IMR-90 (cell line): ENCODE results near the gene WDR91. TPM values are rescaled to one million over a fixed set of nuclear protein-coding genes. Genes with fewer than 3 reads are reported as not detected.

ENCODE experiments used
- ATAC-seq: fragments of 200-7000 bp; cut with Tn5 transposase; 2 replicates; pipeline ENCODE4 v1.9.1; 2020; ENCODE audit warnings: low read depth, mild to moderate bottlenecking, moderate library complexity
- BruUV-seq: library from RNA; stranded (reverse); fragments of 400-500 nt; replicated peaks from 2 replicates; lab custom pipeline; 2021; lab: Mats Ljungman, UMichigan
- CTCF ChIA-PET: fragments of 300-600 bp; formaldehyde crosslinking; extraction: SDS; loops from one replicate; lab custom pipeline; 2021; ENCODE audit warnings: antibody characterized with exemption; lab: Yijun Ruan, JAX
- POLR2A ChIA-PET: fragments of 300-600 bp; sonication (Branson Sonifier 250); formaldehyde crosslinking; loops from one replicate; lab custom pipeline; 2022; ENCODE audit warnings: antibody characterized with exemption; ENCODE audit not compliant: unreplicated experiment; lab: Charles Lee
- DNase-seq: peaks from one replicate; pipeline ENCODE4 v3.0.0; 2013
- H2AFZ ChIP-seq: replicated peaks from 2 replicates; pipeline ENCODE3; 2013; ENCODE audit warnings: low read length, mild to moderate bottlenecking; ENCODE audit not compliant: poor library complexity
- H2AK5ac ChIP-seq: 2 replicates; pipeline ENCODE4 v1.6.1; 2013; ENCODE audit warnings: low read depth, low read length, inconsistent platforms
- H2AK9ac ChIP-seq: replicated peaks from 2 replicates; pipeline ENCODE3; 2013; ENCODE audit warnings: mild to moderate bottlenecking, low read depth, low read length, moderate library complexity; ENCODE audit not compliant: poor library complexity
- H2BK120ac ChIP-seq: 2 replicates; pipeline ENCODE4 v1.6.1; 2013; ENCODE audit warnings: low read depth, low read length, inconsistent platforms
- H2BK15ac ChIP-seq: 3 replicates; pipeline ENCODE4 v1.6.1; 2013; ENCODE audit warnings: low read depth, low read length, inconsistent platforms
- H2BK20ac ChIP-seq: 2 replicates; pipeline ENCODE4 v1.6.1; 2013; ENCODE audit warnings: low read depth, mild to moderate bottlenecking, inconsistent platforms, low read length, moderate library complexity
- H2BK5ac ChIP-seq: 2 replicates; pipeline ENCODE4 v1.6.1; 2013; ENCODE audit warnings: mild to moderate bottlenecking, low read depth, low read length, inconsistent platforms; ENCODE audit not compliant: poor library complexity, severe bottlenecking
- H3K14ac ChIP-seq: replicated peaks from 2 replicates; pipeline ENCODE4 v1.6.1; 2013; ENCODE audit warnings: low read depth, low read length, inconsistent platforms
- H3K18ac ChIP-seq: 2 replicates; pipeline ENCODE4 v1.6.1; 2013; ENCODE audit warnings: low read depth, low read length, control low read depth
- H3K23ac ChIP-seq: 2 replicates; pipeline ENCODE4 v1.6.1; 2013; ENCODE audit warnings: low read depth, low read length, inconsistent platforms
- H3K27ac ChIP-seq: 2 replicates; pipeline ENCODE4 v1.5.1; 2013; ENCODE audit warnings: mild to moderate bottlenecking, control low read depth, low read length; ENCODE audit not compliant: insufficient read depth
- H3K27me3 ChIP-seq: 2 replicates; pipeline ENCODE4 v1.6.1; 2013; ENCODE audit warnings: low read length; ENCODE audit not compliant: control insufficient read depth, insufficient read depth
- H3K36me3 ChIP-seq: 2 replicates; pipeline ENCODE4 v1.6.1; 2013; ENCODE audit warnings: low read length, mixed read lengths; ENCODE audit not compliant: control insufficient read depth, insufficient read depth
- H3K4ac ChIP-seq: 2 replicates; pipeline ENCODE4 v1.6.1; 2013; ENCODE audit warnings: low read depth, low read length, inconsistent platforms
- H3K4me1 ChIP-seq: 2 replicates; pipeline ENCODE4 v1.6.1; 2013; ENCODE audit warnings: low read length, mixed read lengths; ENCODE audit not compliant: control insufficient read depth, insufficient read depth
- H3K4me2 ChIP-seq: 2 replicates; pipeline ENCODE4 v1.6.1; 2013; ENCODE audit warnings: low read depth, mild to moderate bottlenecking, control low read depth, low read length, moderate library complexity
- H3K4me3 ChIP-seq: 2 replicates; pipeline ENCODE4 v1.5.1; 2013; ENCODE audit warnings: low read depth, mild to moderate bottlenecking, control low read depth, low read length, moderate library complexity; ENCODE audit not compliant: insufficient read depth
- H3K56ac ChIP-seq: 2 replicates; pipeline ENCODE4 v1.6.1; 2013; ENCODE audit warnings: low read length, inconsistent platforms; ENCODE audit not compliant: insufficient read depth; ENCODE audit errors: extremely low read depth
- H3K79me1 ChIP-seq, 2 experiments: 2 replicates each; pipeline ENCODE4 v1.6.1; 2013; ENCODE audit warnings: low read length in 2 of 2, inconsistent platforms in 1 of 2, low read depth in 1 of 2
- H3K9ac ChIP-seq: 2 replicates; pipeline ENCODE4 v1.6.1; 2013; ENCODE audit warnings: low read depth, low read length, control low read depth
- H3K9me1 ChIP-seq: 2 replicates; pipeline ENCODE4 v1.6.1; 2013; ENCODE audit warnings: low read length, inconsistent platforms; ENCODE audit not compliant: insufficient read depth
- H3K9me3 ChIP-seq: 2 replicates; pipeline ENCODE4 v1.6.1; 2013; ENCODE audit warnings: low read length; ENCODE audit not compliant: control insufficient read depth, insufficient read depth
- H4K20me1 ChIP-seq: 2 replicates; pipeline ENCODE4 v1.6.1; 2013; ENCODE audit warnings: low read length, inconsistent platforms; ENCODE audit not compliant: insufficient read depth
- H4K5ac ChIP-seq: 2 replicates; pipeline ENCODE4 v1.6.1; 2013; ENCODE audit warnings: mild to moderate bottlenecking, low read depth, low read length, control low read depth
- H4K8ac ChIP-seq, 2 experiments: 2 replicates each; pipeline ENCODE4 v1.6.1; 2013; ENCODE audit warnings: low read depth in 2 of 2, low read length in 2 of 2, control low read depth in 1 of 2, inconsistent platforms in 1 of 2
- H4K91ac ChIP-seq: 2 replicates; pipeline ENCODE4 v1.6.1; 2013; ENCODE audit warnings: low read depth, low read length, inconsistent platforms; ENCODE audit not compliant: insufficient read depth
- BHLHE40 ChIP-seq: fragments of 150-350 bp; IDR thresholded peaks from 2 replicates; pipeline ENCODE4 v1.6.1; 2016; ENCODE audit warnings: mild to moderate bottlenecking, low read depth, low read length
- CEBPB ChIP-seq: IDR thresholded peaks from 2 replicates; pipeline ENCODE4 v1.6.1; 2012; ENCODE audit warnings: low read depth, low read length, improper control_type of control experiment
- CHD1 ChIP-seq: IDR thresholded peaks from 2 replicates; pipeline ENCODE4 v1.6.1; 2012; ENCODE audit warnings: low read depth, low read length, improper control_type of control experiment
- CTCF ChIP-seq: conservative IDR thresholded peaks from 2 replicates; pipeline ENCODE4 v1.5.1; 2012; ENCODE audit warnings: mild to moderate bottlenecking, low read depth, low read length, improper control_type of control experiment
- MAZ ChIP-seq: IDR thresholded peaks from 2 replicates; pipeline ENCODE4 v1.6.1; 2012; ENCODE audit warnings: low read depth, mild to moderate bottlenecking, low read length, improper control_type of control experiment, moderate library complexity, borderline replicate concordance
- MXI1 ChIP-seq: IDR thresholded peaks from 2 replicates; pipeline ENCODE4 v1.6.1; 2012; ENCODE audit warnings: low read depth, mild to moderate bottlenecking, low read length, moderate library complexity, borderline replicate concordance
- POLR2A ChIP-seq: IDR thresholded peaks from 2 replicates; pipeline ENCODE4 v1.6.1; 2012; ENCODE audit warnings: mild to moderate bottlenecking, low read depth, low read length
- SMC3 ChIP-seq: fragments of 150-350 bp; IDR thresholded peaks from 2 replicates; pipeline ENCODE4 v1.6.1; 2016; ENCODE audit warnings: low read depth, mild to moderate bottlenecking, antibody characterized with exemption, low read length, moderate library complexity
- USF2 ChIP-seq: fragments of 150-350 bp; IDR thresholded peaks from 2 replicates; pipeline ENCODE4 v1.6.1; 2017; ENCODE audit warnings: mild to moderate bottlenecking, antibody characterized with exemption, low read length, low read depth
- WGBS, 2 experiments: methylation state at CpG; one replicate each; pipeline versions ENCODE4 v1.1.5 to v1.1.7; 2013; ENCODE audit warnings: missing lambda C conversion rate in 2 of 2; ENCODE audit not compliant: insufficient read length in 1 of 2; ENCODE audit errors: extremely low coverage in 2 of 2; 5-methylcytosine and 5-hydroxymethylcytosine counted together
- dilution Hi-C: fragments of 300-500 bp; cut with HindIII; formaldehyde crosslinking; loops from one replicate; pipeline ENCODE4 v1.14.3; 2018; ENCODE audit warnings: low sequenced_read_pairs; ENCODE audit not compliant: unreplicated experiment
- in situ Hi-C: fragments of 300-500 bp; cut with MboI; formaldehyde crosslinking; loops from 3 replicates; pipeline ENCODE4 v1.14.3; 2019; ENCODE audit warnings: low sequenced_read_pairs, inconsistent platforms, mixed read lengths
- intact Hi-C: fragments of 100-400 bp; cut with micrococcal nuclease; formaldehyde crosslinking; loops from 2 replicates; pipeline ENCODE4 v1.10.0; 2022
- polyA plus RNA-seq, 3 experiments: library from polyadenylated mRNA; depleted of rRNA; stranded (reverse); fragments of >200 nt; gene quantifications; 2 replicates each; pipeline ENCODE4 v1.2.3, GENCODE V29; 2012; ENCODE audit warnings: low replicate concordance in 1 of 3
- total RNA-seq: library from RNA; depleted of rRNA; stranded (reverse); fragments of >200 nt; gene quantifications from 2 replicates; pipeline ENCODE4 v1.2.3, GENCODE V29; 2012

The WDR91 gene
- total and polyA plus RNA-seq, 2 of the 4 experiments (the other 2 are of a cell fraction): 5.2 to 10.3 TPM

- no peak overlapping the region for H4K8ac ChIP-seq
- no peaks in the 10 kb centered on the region for H3K9me3 ChIP-seq
- dilution Hi-C loops (no loop called here), in situ Hi-C loops (loop anchor here (10.0 kb wide), 2 partner anchors 178 to 478 kb away; partner anchors contain the start of gene AGBL3), intact Hi-C loops (no loop called here)
- H3K9me1 ChIP-seq: peaks cover 8% of the 10 kb centered on the region
- H2BK5ac ChIP-seq: no peak overlapping the region
- no peak overlapping the region for H4K5ac ChIP-seq
- no peak overlapping the region for H2BK15ac ChIP-seq
- H3K18ac ChIP-seq: no peak overlapping the region
- no peak overlapping the region for H2AK5ac ChIP-seq
- no peak overlapping the region for H2AK9ac ChIP-seq
- H3K27me3 ChIP-seq: no peaks in the 10 kb centered on the region
- peaks cover 4 to 48% of the 10 kb centered on the region in 2 experiments for H3K79me1 ChIP-seq
- no TSS peak for BruUV-seq
- no peak for DNase-seq
- H3K4ac ChIP-seq: no peak overlapping the region
- H4K91ac ChIP-seq: no peak overlapping the region
- H3K56ac ChIP-seq: no peak overlapping the region
- ChIA-PET POLR2A (no interaction called here), CTCF (interaction anchor here (1.0 kb wide), 1 partner anchor 8 kb away, joined by 3 read pairs; the partner anchor contains the start of gene CYREN)
- H2AFZ ChIP-seq: no peak overlapping the region
- H3K9ac ChIP-seq: no peak overlapping the region
- TF ChIP-seq CTCF (no peak), USF2 (no peak), SMC3 (no peak), CEBPB (no peak), MAZ (no peak), CHD1 (no peak), POLR2A (no peak), MXI1 (no peak), BHLHE40 (no peak)
- peaks cover 16% of the 10 kb centered on the region for H3K4me1 ChIP-seq
- no peak overlapping the region for H3K27ac ChIP-seq
- H3K14ac ChIP-seq: no peak overlapping the region
- H3K4me3 ChIP-seq: no peak overlapping the region
- no peak for ATAC-seq
- WGBS, 2 experiments: no CpG with 5 or more reads among the region's 2 CpGs
- no peak overlapping the region for H3K4me2 ChIP-seq
- peaks cover 31% of the 10 kb centered on the region for H3K36me3 ChIP-seq
- H4K20me1 ChIP-seq: 0 out of 2 replicates have a peak, but pooled peaks cover 4% of the 10 kb centered on the region
- no peak overlapping the region for H2BK120ac ChIP-seq
- no peak overlapping the region for H3K23ac ChIP-seq
- H2BK20ac ChIP-seq: no peak overlapping the region
These were observed 48.8 kb downstream of the WDR91 start for GRCh38 chr7:135162382-135163001.
